C4-2B (cell line): ENCODE measurements around the gene CA12.

Experiments
- H3K27ac ChIP-seq: fragments of 450-650 bp; 2 replicates; pipeline ENCODE4 v1.5.1; 2017
- ZFX ChIP-seq: fragments of 450-650 bp; IDR thresholded peaks from 2 replicates; pipeline ENCODE4 v1.6.1; 2017
- TF ChIP-seq, protein P1 (sequence below): fragments of 450-650 bp; conservative IDR thresholded peaks from 2 replicates; pipeline ENCODE4 v1.5.1; 2017; ENCODE audit warnings: mild to moderate bottlenecking

CA12 gene

GRCh38 chr15:63306492-63307073 lies 75.1 kb downstream of the CA12 start:
- TF ChIP-seq ZFX: no peak
- TF ChIP-seq, protein P1, sequence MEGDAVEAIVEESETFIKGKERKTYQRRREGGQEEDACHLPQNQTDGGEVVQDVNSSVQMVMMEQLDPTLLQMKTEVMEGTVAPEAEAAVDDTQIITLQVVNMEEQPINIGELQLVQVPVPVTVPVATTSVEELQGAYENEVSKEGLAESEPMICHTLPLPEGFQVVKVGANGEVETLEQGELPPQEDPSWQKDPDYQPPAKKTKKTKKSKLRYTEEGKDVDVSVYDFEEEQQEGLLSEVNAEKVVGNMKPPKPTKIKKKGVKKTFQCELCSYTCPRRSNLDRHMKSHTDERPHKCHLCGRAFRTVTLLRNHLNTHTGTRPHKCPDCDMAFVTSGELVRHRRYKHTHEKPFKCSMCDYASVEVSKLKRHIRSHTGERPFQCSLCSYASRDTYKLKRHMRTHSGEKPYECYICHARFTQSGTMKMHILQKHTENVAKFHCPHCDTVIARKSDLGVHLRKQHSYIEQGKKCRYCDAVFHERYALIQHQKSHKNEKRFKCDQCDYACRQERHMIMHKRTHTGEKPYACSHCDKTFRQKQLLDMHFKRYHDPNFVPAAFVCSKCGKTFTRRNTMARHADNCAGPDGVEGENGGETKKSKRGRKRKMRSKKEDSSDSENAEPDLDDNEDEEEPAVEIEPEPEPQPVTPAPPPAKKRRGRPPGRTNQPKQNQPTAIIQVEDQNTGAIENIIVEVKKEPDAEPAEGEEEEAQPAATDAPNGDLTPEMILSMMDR: no peak
- H3K27ac ChIP-seq: no peak overlapping the region

GRCh38 chr15:63305260-63305659 lies 76.4 kb downstream of the CA12 start:
- no peak overlapping the region for H3K27ac ChIP-seq
- TF ChIP-seq, protein P1: no peak
- TF ChIP-seq ZFX: no peak

GRCh38 chr15:63301088-63301487 lies 80.6 kb downstream of the CA12 start:
- no peak for TF ChIP-seq ZFX
- TF ChIP-seq, protein P1: no peak
- H3K27ac ChIP-seq: no peak overlapping the region

GRCh38 chr15:63299943-63300575 lies 81.6 kb downstream of the CA12 start:
- no peak overlapping the region for H3K27ac ChIP-seq
- TF ChIP-seq, protein P1: no peak
- TF ChIP-seq ZFX: no peak

DNA sequence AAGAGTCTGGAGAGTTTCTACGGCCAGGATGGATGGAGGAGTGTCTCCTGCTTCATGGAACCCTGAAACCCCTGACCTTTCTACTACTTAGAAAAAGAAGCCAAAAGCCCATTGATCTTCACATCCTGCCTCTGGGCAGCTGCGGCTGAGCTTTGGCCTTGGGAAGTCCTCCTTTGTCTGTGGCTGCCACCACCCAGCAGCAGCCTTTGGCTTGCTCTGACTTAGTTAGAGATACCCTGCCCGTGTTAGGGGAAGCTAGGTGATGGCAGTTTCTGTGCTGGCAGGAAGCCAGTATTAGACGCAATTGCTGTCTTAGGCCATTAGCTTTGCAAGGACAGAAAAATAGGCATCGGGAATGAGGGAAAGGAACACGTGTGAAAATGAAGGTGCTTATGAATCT lies 85.5 kb downstream of the CA12 start:
- H3K27ac ChIP-seq: no peak overlapping the region
- TF ChIP-seq, protein P1: no peak
- TF ChIP-seq ZFX: no peak

DNA sequence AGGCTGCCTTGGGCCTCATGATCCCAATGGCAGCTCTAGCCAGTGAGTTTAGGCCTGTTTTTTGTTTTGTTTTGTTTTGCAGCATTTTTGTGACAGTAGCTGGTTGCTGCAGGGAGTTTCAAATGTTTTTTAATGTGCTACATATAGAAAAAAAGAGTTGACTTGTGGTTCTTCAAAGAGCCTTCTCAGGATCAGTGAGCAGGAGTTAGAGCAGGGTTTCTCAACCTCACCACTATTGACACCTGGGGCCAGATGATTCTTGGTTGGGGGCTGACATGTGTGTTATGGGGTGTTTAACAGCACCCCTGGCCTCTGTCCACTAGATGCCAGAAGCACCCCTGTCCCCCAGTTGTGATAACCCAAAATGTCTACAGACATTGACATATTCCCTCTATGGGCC lies 86.3 kb downstream of the CA12 start:
- H3K27ac ChIP-seq: no peak overlapping the region
- TF ChIP-seq, protein P1: no peak
- no peak for TF ChIP-seq ZFX

GRCh38 chr15:63294359-63294758 lies 87.3 kb downstream of the CA12 start:
- TF ChIP-seq ZFX: no peak
- TF ChIP-seq, protein P1: no peak
- H3K27ac ChIP-seq: no peak overlapping the region
